Keratinocyte (primary cell): Measurements from ENCODE around the gene PCYOX1L. TPM values are rescaled to one million over a fixed set of nuclear protein-coding genes. Genes with fewer than 3 reads are reported as not detected.
A peak's percentile ranks its signal among the peaks of the same experiment; 100 is the strongest.

Source experiments
- DNase-seq: peaks from one replicate; pipeline ENCODE4 v3.0.0-alpha.2; 2011; ENCODE audit warnings: low read depth, missing footprints, low spot score
- FAIRE-seq: peaks from 2 replicates; lab custom pipeline; 2011; peaks lifted over from hg19 to GRCh38; lab: Jason Lieb, UNC
- H2AFZ ChIP-seq: 2 replicates; pipeline ENCODE4 v1.6.0; 2012; ENCODE audit warnings: low read length, control low read depth, inconsistent platforms; ENCODE audit not compliant: control insufficient read depth
- H3K27ac ChIP-seq: 2 replicates; pipeline ENCODE4 v1.5.1; 2011; ENCODE audit warnings: low read length; ENCODE audit not compliant: control insufficient read depth, insufficient read depth
- H3K27me3 ChIP-seq: 3 replicates; pipeline ENCODE4 v1.6.0; 2011; ENCODE audit warnings: low read length; ENCODE audit not compliant: control insufficient read depth, insufficient read depth; ENCODE audit errors: extremely low read depth
- H3K36me3 ChIP-seq, 2 experiments: 2 replicates in 1 of 2; 3 replicates in 1 of 2; pipeline ENCODE4 v1.5.1; 2011; ENCODE audit warnings: low read length in 2 of 2, mild to moderate bottlenecking in 1 of 2; ENCODE audit not compliant: control insufficient read depth in 2 of 2, insufficient read depth in 2 of 2; ENCODE audit errors: extremely low read depth in 1 of 2
- H3K4me1 ChIP-seq: 3 replicates; pipeline ENCODE4 v1.5.1; 2011; ENCODE audit warnings: low read length; ENCODE audit not compliant: control insufficient read depth, insufficient read depth; ENCODE audit errors: extremely low read depth
- H3K4me2 ChIP-seq: 3 replicates; pipeline ENCODE4 v1.6.0; 2011; ENCODE audit warnings: low read depth, low read length; ENCODE audit not compliant: control insufficient read depth, insufficient read depth; ENCODE audit errors: extremely low read depth
- H3K4me3 ChIP-seq, 3 experiments: fragments of 200-600 bp in 1 of 3; sonication (generic) in 1 of 3; 2 replicates in 2 of 3; 3 replicates in 1 of 3; pipeline ENCODE4 v1.5.1; 2011 to 2016; ENCODE audit warnings: low read length in 3 of 3, mild to moderate bottlenecking in 3 of 3, control low read depth in 2 of 3, inconsistent platforms in 1 of 3, low read depth in 1 of 3, mixed read lengths in 1 of 3, mixed run types in 1 of 3, moderate library complexity in 1 of 3; ENCODE audit not compliant: control insufficient read depth in 2 of 3, insufficient read depth in 2 of 3; ENCODE audit errors: extremely low read depth in 1 of 3
- H3K79me2 ChIP-seq: 2 replicates; pipeline ENCODE4 v1.6.0; 2012; ENCODE audit warnings: low read length; ENCODE audit not compliant: control insufficient read depth, insufficient read depth
- H3K9ac ChIP-seq: 3 replicates; pipeline ENCODE4 v1.6.0; 2011; ENCODE audit warnings: low read length; ENCODE audit not compliant: control insufficient read depth, insufficient read depth; ENCODE audit errors: extremely low read depth
- H3K9me1 ChIP-seq: 3 replicates; pipeline ENCODE4 v1.6.0; 2011; ENCODE audit warnings: low read length; ENCODE audit not compliant: control insufficient read depth, insufficient read depth; ENCODE audit errors: extremely low read depth
- H3K9me3 ChIP-seq: 2 replicates; pipeline ENCODE4 v1.5.1; 2012; ENCODE audit warnings: low read depth, low read length; ENCODE audit not compliant: control insufficient read depth
- H4K20me1 ChIP-seq: 3 replicates; pipeline ENCODE4 v1.6.0; 2011; ENCODE audit warnings: low read length; ENCODE audit not compliant: control insufficient read depth, insufficient read depth; ENCODE audit errors: extremely low read depth
- EZH2 ChIP-seq: IDR thresholded peaks from one replicate; pipeline ENCODE4 v1.6.1; 2012; ENCODE audit warnings: inconsistent platforms, mild to moderate bottlenecking, low read length, moderate library complexity
- dilution Hi-C: fragments of 300-500 bp; cut with MboI; formaldehyde crosslinking; loops from one replicate; pipeline ENCODE4 v1.7.0; 2020; ENCODE audit warnings: low sequenced_read_pairs; ENCODE audit not compliant: extremely low pct_ligation_motif_present
- polyA plus RNA-seq, 5 experiments: library from polyadenylated mRNA; depleted of rRNA in 3 of 5; stranded (reverse) in 3 of 5; stranded (forward) in 1 of 5; unstranded in 1 of 5; fragments of >200 nt; gene quantifications; 1 replicate in 1 of 5; 2 replicates in 3 of 5; 3 replicates in 1 of 5; pipeline versions ENCODE4 v1.2.1 to v1.2.3, GENCODE V29; 2011 to 2012; ENCODE audit warnings: missing spikeins in 2 of 5, low read depth in 1 of 5, low replicate concordance in 1 of 5
- TF ChIP-seq, protein P1 (sequence below), 3 experiments: IDR thresholded peaks in 1 of 3; conservative IDR thresholded peaks in 1 of 3; optimal IDR thresholded peaks in 1 of 3; 2 replicates in 2 of 3; 3 replicates in 1 of 3; pipeline versions ENCODE3 to v1.5.1; 2011; ENCODE audit warnings: low read length in 3 of 3, mild to moderate bottlenecking in 3 of 3, moderate library complexity in 2 of 3, control low read depth in 1 of 3, inconsistent platforms in 1 of 3; ENCODE audit not compliant: insufficient read depth in 2 of 3; ENCODE audit errors: extremely low read depth in 1 of 3

Gene PCYOX1L
- polyA plus RNA-seq, 1 donor (not counting 4 experiments of a cell fraction or from before 2014, with no cell fraction given): 9.5 TPM

DNA sequence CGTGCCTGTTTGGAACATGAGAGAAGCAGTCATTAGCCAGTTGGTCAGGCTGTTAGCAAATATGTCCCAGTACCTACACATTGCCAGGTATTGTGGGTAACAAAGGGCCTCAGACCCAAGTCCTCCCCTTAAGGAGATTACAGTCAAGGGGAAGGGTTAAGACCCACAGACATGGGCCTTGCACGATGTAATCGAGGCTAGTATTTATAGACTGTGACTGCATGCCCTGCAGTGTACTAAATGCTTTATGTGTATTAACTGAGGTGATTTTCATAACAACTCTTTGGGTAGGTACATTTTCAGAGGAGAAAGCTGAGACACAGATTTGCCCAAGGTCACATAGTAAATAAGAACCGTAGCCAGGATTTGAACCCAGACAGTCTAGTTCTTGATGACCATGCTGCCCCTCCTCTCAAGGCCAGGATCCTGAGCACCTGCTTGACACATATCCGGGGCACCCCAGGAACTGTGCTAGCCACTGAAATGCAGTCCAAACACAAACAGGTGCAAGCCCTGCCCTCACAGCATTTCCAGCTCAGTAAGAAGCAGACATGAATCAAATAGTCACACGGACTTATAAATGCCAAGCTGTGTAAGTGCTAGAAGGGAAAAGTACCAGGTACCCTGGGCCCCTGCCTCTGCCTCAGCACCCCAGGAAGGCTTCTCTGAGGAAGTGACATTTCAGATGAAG is 44.5 kb upstream of the PCYOX1L start:
- Histone ChIP-seq H3K36me3 (peaks cover 0 to 1% of the 10 kb centered on the region in 2 experiments), H2AFZ (no peak overlapping the region), H3K9me1 (no peaks in the 10 kb centered on the region), H3K4me3 (no peak overlapping the region), H3K9me3 (no peaks in the 10 kb centered on the region), H3K4me1 (no peaks in the 10 kb centered on the region), H3K79me2 (no peaks in the 10 kb centered on the region), H4K20me1 (no peaks in the 10 kb centered on the region), H3K27me3 (no peaks in the 10 kb centered on the region), H3K9ac (no peak overlapping the region), H3K4me2 (no peak overlapping the region), H3K27ac (no peak overlapping the region)
- DNase-seq (no peak), FAIRE-seq (no peak)
- dilution Hi-C loops: no loop called here
- TF ChIP-seq EZH2: no peak
- TF ChIP-seq, protein P1, sequence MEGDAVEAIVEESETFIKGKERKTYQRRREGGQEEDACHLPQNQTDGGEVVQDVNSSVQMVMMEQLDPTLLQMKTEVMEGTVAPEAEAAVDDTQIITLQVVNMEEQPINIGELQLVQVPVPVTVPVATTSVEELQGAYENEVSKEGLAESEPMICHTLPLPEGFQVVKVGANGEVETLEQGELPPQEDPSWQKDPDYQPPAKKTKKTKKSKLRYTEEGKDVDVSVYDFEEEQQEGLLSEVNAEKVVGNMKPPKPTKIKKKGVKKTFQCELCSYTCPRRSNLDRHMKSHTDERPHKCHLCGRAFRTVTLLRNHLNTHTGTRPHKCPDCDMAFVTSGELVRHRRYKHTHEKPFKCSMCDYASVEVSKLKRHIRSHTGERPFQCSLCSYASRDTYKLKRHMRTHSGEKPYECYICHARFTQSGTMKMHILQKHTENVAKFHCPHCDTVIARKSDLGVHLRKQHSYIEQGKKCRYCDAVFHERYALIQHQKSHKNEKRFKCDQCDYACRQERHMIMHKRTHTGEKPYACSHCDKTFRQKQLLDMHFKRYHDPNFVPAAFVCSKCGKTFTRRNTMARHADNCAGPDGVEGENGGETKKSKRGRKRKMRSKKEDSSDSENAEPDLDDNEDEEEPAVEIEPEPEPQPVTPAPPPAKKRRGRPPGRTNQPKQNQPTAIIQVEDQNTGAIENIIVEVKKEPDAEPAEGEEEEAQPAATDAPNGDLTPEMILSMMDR (optimal IDR thresholded peaks at IDR 0.05 in 1 of 3, IDR thresholded peaks at IDR 0.05 in 1 of 3, conservative IDR thresholded peaks at IDR 0.05 in 1 of 3; ENCODE audit: extremely low read depth in 1 of 3, insufficient read depth in 2 of 3, low read length in 3 of 3): no peak

- dilution Hi-C loops: no loop called here
- Histone ChIP-seq H3K36me3 (peaks cover 0 to 1% of the 10 kb centered on the region in 2 experiments), H3K79me2 (no peaks in the 10 kb centered on the region), H3K9ac (no peak overlapping the region), H3K27ac (no peak overlapping the region), H3K4me3 (no peak overlapping the region), H3K9me3 (no peaks in the 10 kb centered on the region), H3K4me2 (no peak overlapping the region), H4K20me1 (no peaks in the 10 kb centered on the region), H3K27me3 (no peaks in the 10 kb centered on the region), H2AFZ (no peak overlapping the region), H3K9me1 (no peaks in the 10 kb centered on the region), H3K4me1 (no peaks in the 10 kb centered on the region)
- DNase-seq (no peak), FAIRE-seq (no peak)
- no peak for TF ChIP-seq EZH2
- TF ChIP-seq, protein P1 (optimal IDR thresholded peaks at IDR 0.05 in 1 of 3, IDR thresholded peaks at IDR 0.05 in 1 of 3, conservative IDR thresholded peaks at IDR 0.05 in 1 of 3; ENCODE audit: extremely low read depth in 1 of 3, insufficient read depth in 2 of 3, low read length in 3 of 3): peak in 2 of 3 experiments; percentile 18 to 23
These were observed 43.2 kb upstream of the PCYOX1L start for GRCh38 chr5:149314571-149315111.
